Adipose tissue (tissue), 3 donors: ENCODE results near the gene CRTC3. TPM values are rescaled to one million over a fixed set of nuclear protein-coding genes. Genes with fewer than 3 reads are reported as not detected.

ENCODE experiments used
- H3K27ac ChIP-seq: one replicate; pipeline ENCODE4 v1.5.1; 2013; ENCODE audit warnings: low read depth, low read length
- WGBS, 3 donors: extraction: QIAGEN DNeasy Blood & Tissue Kit; methylation state at CpG; one replicate each; pipeline ENCODE4 v1.1.7; 2013; 5-methylcytosine and 5-hydroxymethylcytosine counted together
- polyA plus RNA-seq, 3 donors: library from polyadenylated mRNA; stranded (reverse); fragments of 200-250 nt; gene quantifications; one replicate each; pipeline ENCODE4 v1.2.3, GENCODE V29; 2013
- donor health status: healthy with polysubstance abuse.
- donor health status: Bipolar disorder and iron deficiency.
- donor health status: healthy.

Gene CRTC3
- polyA plus RNA-seq, 3 donors, result 6.4 to 24.0 (median 15.4) TPM

- WGBS, 3 donors, result 29 to 45% (median 39%) methylated on average over 12 of the region's 12 CpGs
- peak overlapping the region; percentile 94 for H3K27ac ChIP-seq
Measured at GRCh38 chr15:90557186-90558084, 27.7 kb downstream of the CRTC3 start.

GRCh38 chr15:90558171-90558573 lies 28.4 kb downstream of the CRTC3 start:
- H3K27ac ChIP-seq, result peak overlapping the region; percentile 29
- 7 to 21% (median 19%) methylated on average over 4 of the region's 4 CpGs for WGBS, 3 donors

- WGBS, 3 donors, result 90 to 100% (median 96%) methylated on average over 1 of the region's 1 CpG
Measured at GRCh38 chr15:90559119-90559518, 29.4 kb downstream of the CRTC3 start.

GRCh38 chr15:90560229-90560776 lies 30.6 kb downstream of the CRTC3 start:
- peak overlapping the region; percentile 21 for H3K27ac ChIP-seq
- 36 to 52% (median 40%) methylated on average over 7 of the region's 7 CpGs for WGBS, 3 donors

More at GRCh38 chr15:90559119-90559518, 29.4 kb downstream of the CRTC3 start:
- no peak overlapping the region for H3K27ac ChIP-seq

GRCh38 chr15:90561344-90562244 lies 31.9 kb downstream of the CRTC3 start:
- WGBS, 3 donors, result 44 to 70% (median 55%) methylated on average over 5 of the region's 5 CpGs
- no peak overlapping the region for H3K27ac ChIP-seq

GRCh38 chr15:90562669-90563068 lies 32.9 kb downstream of the CRTC3 start:
- 88 to 95% (median 91%) methylated on average over 5 of the region's 5 CpGs for WGBS, 3 donors
- H3K27ac ChIP-seq, result no peak overlapping the region

GRCh38 chr15:90563463-90563862 lies 33.7 kb downstream of the CRTC3 start:
- 87 to 92% (median 90%) methylated on average over 3 of the region's 3 CpGs for WGBS, 3 donors

GRCh38 chr15:90564051-90564450 lies 34.3 kb downstream of the CRTC3 start:
- H3K27ac ChIP-seq, result no peak overlapping the region

More at GRCh38 chr15:90563463-90563862, 33.7 kb downstream of the CRTC3 start:
- H3K27ac ChIP-seq, result no peak overlapping the region

GRCh38 chr15:90564590-90564989 lies 34.9 kb downstream of the CRTC3 start:
- WGBS, 3 donors, result 62 to 82% (median 63%) methylated on average over 2 of the region's 2 CpGs
- H3K27ac ChIP-seq, result no peak overlapping the region

More at GRCh38 chr15:90564051-90564450, 34.3 kb downstream of the CRTC3 start:
- WGBS, 3 donors, result 59 to 83% (median 60%) methylated on average over 1 of the region's 1 CpG

- no peak overlapping the region for H3K27ac ChIP-seq
Measured at GRCh38 chr15:90565866-90566265, 36.1 kb downstream of the CRTC3 start.

GRCh38 chr15:90570643-90571042 lies 40.9 kb downstream of the CRTC3 start:
- WGBS, 3 donors, result 58 to 67% (median 61%) methylated on average over 5 of the region's 5 CpGs
- no peak overlapping the region for H3K27ac ChIP-seq

- H3K27ac ChIP-seq, result no peak overlapping the region
- 42 to 73% (median 48%) methylated on average over 4 of the region's 4 CpGs for WGBS, 3 donors
Measured at GRCh38 chr15:90571063-90571541, 41.4 kb downstream of the CRTC3 start.

- WGBS, 3 donors, result 95 to 97% (median 97%) methylated on average over 3 of the region's 3 CpGs
- H3K27ac ChIP-seq, result no peak overlapping the region
Measured at GRCh38 chr15:90572893-90573292, 43.2 kb downstream of the CRTC3 start.

GRCh38 chr15:90576711-90577389 lies 47.1 kb downstream of the CRTC3 start:
- WGBS, 3 donors, result 71 to 89% (median 80%) methylated on average over 7 of the region's 7 CpGs

GRCh38 chr15:90579213-90579612 lies 49.5 kb downstream of the CRTC3 start:
- 68 to 85% (median 71%) methylated on average over 3 of the region's 3 CpGs for WGBS, 3 donors
- no peak overlapping the region for H3K27ac ChIP-seq

More at GRCh38 chr15:90576711-90577389, 47.1 kb downstream of the CRTC3 start:
- H3K27ac ChIP-seq, result no peak overlapping the region

- 60 to 81% (median 71%) methylated on average over 5 of the region's 5 CpGs for WGBS, 3 donors
- no peak overlapping the region for H3K27ac ChIP-seq
Measured at GRCh38 chr15:90580099-90580498, 50.4 kb downstream of the CRTC3 start.

GRCh38 chr15:90580541-90580940 lies 50.8 kb downstream of the CRTC3 start:
- no peak overlapping the region for H3K27ac ChIP-seq
- 76 to 85% (median 85%) methylated on average over 7 of the region's 7 CpGs for WGBS, 3 donors

- H3K27ac ChIP-seq, result no peak overlapping the region
- WGBS, 3 donors, result 81 to 88% (median 87%) methylated on average over 3 of the region's 3 CpGs
Measured at GRCh38 chr15:90580946-90581345, 51.2 kb downstream of the CRTC3 start.
